Stimulated activated CD8-positive, alpha-beta memory T cell treated with anti-CD3 and anti-CD28 coated beads, Interleukin-15, amount 100 ng/mL, for 48 hours (primary cell): ENCODE results near the gene NUDT4.

Experiments used
- DNase-seq, 2 donors: peaks; one replicate each; pipeline ENCODE4 v3.0.0-alpha.2; 2020; ENCODE audit warnings: low read depth in 2 of 2

NUDT4 gene

DNA sequence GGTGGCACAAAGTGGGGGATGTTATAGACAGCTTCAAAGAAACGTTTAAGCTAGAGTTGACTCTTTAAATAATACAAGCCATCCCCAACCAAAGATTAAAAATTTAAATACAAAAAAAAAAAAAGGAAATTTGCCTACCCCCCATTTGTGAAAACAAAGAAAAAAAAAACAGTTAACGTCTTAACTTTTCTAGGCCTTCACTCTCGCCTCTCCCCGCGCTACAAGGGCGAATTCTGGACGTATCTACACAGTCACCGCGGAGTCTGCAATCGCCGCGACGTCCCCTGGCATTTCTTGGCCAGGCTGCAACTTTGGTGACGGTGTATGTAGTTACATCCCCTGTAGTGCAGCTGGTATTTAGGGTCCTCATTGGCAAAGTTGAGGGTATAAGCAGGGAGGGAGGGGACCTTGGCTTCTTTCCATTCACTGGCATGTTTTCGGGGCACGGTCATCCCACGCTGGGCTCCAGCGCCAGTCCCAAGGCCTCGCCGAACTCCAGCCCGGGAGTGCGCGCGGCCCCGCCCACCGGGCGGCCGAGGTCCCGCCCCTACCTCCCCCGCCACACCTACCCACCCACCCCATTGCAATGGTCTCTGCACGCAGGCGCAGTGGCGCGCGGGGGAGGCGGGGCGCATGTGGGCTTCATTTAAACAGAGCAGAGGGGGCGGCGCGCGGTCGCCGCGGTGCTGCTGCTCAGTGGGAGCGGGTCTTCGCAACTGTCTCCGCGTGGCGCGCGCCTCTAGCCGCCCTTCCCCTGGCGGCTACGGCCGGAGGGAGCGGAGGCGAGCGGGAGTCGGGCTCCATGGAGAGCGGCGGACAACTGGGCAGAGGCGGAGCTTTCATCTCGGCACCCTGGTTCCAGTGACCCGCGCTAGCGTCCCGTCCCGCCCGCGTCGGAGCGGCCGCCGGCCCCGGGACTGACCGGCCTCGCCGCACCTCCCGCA lies at the start of gene NUDT4:
NUDT4 (plus strand) TSS at position 674 of the 944 bp plus-strand sequence. CDS start 398 bp downstream, outside the sequence.
- DNase-seq: peak; percentile 95 to 96

DNA sequence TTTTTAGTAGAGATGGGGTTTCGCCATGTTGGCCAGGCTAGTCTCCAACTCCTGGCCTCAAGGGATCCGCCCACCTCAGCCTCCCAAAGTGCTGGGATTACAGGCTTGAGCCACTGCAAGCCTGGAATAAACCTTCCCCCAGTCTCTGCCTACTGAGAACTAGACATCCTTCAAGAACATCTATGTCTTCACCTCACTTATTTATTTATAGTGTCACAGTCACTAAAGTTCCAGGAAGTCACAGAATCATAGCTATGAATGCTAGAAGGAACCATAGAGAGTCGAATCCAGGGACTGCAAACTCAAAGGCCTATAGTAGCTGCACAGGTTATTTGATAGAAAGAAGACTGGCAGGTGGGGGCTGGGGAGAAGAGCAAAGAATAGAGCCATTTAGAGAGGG lies 44.7 kb upstream of the NUDT4 start:
- no peak for DNase-seq

DNA sequence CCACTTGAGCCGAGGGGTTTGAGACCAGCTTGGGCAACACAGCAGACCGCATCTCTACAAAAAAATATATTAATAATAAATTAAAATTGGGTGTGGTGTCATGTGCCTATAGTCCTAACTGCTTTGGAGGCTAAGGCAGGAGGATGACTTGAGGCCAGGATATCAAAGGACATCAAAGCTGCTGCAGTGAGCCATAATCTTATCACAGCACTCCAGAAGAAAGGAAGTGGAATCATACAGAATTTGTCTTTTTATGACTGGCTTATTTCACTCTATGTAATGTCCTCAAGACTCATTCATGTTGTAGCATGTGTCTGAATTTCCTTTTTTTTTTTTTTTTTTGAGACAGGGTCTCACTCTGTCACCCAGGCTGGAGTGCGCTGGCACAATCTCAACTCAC lies 43.9 kb upstream of the NUDT4 start:
- DNase-seq: no peak

DNA sequence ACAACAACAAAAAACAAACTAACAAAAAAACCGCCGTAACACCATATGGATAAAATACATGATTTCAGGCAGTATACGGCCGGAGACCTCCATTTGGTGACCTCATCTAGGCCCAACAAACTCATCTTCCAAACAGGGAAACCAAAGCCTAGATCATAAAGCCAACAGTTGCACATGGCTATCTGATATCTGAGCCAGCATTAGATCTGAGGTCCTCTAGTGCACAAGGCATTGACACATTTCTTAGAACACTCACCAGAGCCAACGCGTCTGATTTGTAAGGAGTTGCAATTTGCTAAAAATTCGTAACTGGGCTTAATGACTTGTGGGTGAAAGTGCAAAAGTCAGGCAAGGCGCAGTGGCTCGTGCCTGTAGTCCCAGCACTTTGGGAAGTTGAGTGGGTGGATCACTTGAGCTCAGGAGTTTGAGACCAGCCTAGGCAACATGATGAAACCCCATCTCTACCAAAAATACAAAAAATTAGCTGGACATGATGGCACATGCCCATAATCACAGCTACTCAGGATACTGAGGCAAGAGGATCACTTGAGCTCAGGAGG lies 42.0 kb upstream of the NUDT4 start:
- no peak for DNase-seq

DNA sequence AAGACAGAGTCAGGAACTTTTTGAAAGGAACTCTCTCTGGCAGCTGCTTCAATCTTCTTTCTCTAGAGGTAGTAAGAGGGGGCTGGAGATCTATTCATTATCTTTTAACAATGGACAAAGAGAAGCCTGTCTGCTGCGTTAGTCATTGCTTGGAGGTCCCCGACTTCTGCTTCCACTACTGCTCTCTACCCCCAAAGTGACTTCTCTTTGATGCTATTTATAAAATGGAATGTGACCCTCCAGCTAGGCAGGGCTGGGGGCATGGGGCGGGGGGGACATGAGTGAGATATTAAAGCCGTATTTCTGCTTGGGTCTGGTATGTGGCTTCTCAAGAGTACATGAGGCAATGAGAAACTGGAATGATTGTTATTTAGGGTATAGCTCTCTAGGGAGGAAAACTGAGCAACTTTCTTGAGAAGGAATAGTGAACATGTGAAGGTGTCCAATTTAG lies 41.4 kb upstream of the NUDT4 start:
- DNase-seq: no peak

DNA sequence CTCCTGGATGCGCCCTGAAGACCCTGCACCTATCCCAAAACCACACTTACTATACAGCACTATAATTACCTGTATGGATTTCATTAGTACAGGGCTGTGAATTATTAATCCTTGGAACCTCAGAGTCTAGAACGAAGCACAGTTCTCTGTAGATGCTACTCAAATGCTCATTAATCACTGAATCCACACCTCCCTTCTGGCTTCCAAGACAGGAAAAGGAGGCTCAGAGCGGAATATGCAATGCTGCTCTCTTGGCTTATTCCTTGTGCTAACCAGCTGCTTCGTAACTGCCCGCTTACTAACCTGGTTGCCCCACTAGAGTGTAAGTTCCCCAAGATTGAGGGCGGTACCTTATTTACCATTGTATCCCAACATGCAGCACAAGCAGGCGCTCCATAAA lies 39.1 kb upstream of the NUDT4 start:
- no peak for DNase-seq

DNA sequence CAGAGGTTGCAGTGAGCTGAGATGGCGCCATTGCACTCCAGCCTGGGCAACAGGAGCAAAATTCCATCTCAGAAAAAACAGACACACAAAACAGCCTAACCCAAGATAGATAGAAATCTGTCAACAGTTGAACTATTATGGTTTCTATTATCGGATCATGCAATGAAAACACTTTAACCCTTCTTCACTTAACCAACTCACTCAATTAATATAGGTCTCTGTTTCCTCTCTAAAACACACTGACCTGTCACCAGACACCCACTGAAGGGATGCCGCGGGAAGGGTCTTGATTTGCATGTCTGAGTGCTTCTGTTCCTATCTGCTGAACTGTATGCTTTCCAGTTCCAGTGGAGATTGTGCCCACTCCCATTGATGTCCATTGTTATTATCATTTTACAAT lies 38.0 kb upstream of the NUDT4 start:
- DNase-seq: no peak

DNA sequence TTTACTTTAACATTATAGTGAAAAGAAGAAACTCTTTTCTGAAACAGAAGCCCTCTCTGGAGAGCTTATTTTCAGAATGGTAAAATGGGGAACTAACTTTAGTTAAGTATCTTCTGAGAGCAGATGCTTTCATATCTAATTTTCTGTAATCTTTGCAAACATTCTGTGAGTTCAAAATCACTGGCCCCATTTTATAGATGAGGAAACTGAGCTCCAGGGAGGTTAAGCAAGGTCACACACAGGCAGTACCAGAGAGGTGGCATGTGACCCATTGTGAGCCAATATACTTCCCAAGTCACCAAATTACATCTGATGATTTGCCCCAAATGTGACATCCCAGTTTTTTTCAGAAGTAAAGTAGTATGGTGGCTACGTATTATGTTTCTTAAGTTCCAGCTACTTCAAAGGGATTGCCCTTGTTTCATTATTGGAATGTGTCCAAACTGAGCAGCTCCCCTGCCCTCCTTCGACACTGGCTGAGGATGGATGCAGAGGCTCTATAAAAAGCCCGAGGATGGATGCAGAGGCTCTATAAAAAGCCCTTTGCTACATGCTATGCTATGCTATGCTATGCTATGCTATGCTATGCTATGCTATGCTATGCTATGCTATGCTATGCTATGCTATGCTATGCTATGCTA lies 36.2 kb upstream of the NUDT4 start:
- no peak for DNase-seq

DNA sequence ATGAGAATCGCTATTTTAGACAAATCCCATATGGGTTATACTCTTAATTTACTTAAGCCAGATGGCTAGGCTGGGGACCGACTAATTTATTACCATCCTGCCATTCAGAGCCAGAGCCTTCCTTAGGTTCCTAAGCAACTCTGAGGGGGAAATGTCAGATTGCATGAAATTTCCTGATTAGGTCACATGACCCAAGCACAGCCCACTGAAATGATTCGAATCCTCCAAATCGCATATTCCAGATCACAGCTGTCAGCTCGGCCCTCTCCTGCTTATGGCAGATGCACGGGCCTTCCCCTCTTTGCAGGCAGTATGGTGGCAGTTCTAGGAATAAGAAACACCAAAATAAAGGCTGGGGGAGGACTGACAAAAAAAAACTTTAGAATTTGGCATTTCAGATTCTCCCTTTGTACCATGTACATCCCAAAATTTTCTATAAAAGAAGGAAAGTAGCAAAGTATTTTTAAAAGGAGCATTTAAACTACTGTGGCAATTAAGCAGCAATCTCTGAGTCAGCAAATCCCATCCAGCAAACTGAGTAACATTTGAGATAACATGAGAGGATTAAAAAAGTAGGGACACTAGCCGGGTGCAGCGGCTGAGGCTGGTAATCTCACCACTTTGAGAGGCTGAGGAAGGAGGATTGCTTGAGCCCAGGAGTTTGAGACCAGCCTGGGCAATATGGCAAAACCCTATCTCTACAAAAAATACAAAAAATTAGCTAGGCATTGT lies 30.5 kb upstream of the NUDT4 start:
- DNase-seq: no peak

DNA sequence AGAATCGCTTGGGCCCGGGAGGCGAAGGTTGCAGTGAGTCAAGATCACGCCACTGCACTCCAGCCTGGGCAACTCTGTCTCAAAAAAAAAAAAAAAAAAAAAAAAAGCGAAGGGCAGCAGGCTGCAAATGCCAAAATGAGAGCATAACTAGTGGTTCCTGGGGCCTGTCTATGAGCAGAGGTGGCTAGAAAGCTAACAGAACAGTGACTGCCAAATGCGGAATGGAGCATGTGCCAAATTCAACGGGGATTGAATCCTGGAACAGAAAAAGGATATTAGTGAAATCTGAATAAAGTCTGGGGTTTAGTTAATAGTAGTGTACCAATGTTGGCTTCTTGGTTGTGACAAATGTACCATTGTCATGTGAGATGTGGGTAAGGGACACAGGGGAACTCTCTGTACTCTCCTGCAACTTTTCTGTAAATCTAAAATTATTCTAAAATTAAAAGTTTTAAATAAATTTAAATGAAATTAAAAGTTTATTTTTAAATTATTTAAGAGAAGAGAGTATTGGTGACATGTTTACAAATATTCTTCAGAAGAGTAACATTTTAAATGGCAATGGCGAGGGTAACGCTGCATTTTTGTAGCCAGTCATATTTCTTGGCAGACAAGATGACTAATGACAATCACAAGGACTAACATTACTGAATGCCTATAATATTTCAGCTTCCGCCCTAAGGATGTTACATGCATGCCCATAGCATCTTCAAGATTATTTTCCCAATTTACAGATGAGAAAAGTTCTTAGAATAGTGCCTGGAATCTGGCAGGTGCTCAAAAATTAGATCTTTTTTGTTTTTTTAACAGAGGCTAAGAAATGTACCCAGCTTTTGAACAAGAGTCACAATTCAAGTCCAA lies 28.9 kb upstream of the NUDT4 start:
- no peak for DNase-seq

DNA sequence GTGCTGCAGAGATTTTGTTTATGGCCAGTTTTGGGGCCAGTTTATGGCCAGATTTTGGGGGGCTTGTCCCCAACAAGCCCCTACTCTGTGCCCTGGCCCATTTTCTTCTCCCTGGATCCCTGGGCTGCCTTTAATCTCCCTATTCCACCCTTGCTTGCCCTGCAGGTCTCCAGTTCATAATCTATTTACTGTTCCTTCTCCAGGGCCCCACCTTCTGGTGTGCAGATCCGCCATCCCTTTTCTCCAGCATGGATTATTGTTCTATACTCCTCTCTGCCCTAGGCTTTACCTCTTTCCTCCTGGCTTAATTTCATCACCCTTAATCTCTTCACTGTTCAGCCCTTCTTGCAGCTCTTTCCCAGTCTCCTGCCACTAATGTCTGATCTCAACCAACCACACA lies 26.0 kb upstream of the NUDT4 start:
- DNase-seq: no peak

DNA sequence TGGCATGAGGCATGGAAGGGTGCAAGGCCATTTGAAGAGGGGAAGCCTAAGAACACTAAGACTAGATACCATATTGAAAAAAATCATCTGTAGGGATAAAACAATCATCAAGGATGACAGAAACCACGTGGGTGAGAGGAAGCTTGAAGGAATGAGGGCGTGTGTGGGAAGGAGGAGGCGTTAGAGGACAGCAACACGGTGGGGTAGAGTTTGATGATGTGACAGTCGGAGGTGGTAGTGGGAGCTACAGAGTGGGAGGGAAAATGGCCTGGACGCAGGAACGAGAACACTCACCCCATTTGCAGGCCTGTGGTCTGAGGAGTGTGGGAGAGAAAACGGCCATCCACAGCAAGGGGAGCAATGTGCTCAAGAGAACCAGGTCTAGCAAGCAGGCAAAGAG lies 25.4 kb upstream of the NUDT4 start:
- DNase-seq: no peak

DNA sequence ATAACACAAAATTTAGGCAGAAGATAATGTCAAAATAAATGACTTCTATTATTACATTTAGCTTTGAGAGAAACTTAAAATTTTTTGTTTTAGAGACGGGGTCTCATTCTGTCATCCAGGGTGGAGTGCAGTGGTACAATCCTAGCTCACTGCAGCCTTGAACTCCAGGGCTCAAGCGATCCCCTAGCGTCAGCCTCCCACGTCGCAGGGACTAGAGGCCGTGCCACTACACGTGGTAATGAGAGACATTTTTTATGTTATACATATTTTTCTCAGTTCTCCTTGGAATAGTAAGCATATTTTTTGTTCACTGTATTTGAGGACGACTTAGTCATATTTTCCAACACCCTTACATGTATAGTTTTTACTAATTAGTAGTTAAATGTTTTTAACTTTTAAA lies 21.5 kb upstream of the NUDT4 start:
- no peak for DNase-seq

DNA sequence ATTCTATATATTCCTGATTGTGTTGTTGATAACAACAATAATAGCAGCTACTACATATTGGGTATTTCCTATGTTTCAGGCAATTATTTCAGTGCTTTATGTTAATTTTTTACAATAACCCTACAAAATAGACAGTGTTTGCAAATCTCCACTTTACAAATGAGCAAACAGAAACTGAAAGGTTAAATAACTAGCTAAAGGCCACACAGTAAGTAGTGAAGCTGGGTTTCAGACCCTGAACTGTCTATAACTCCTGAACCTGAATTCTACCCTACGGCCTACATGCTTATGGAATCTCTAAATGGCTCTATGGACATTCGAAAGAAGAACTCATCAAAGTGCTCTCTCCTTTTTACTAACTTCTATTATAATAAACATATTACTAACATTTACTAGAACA lies 19.7 kb upstream of the NUDT4 start:
- DNase-seq: no peak

DNA sequence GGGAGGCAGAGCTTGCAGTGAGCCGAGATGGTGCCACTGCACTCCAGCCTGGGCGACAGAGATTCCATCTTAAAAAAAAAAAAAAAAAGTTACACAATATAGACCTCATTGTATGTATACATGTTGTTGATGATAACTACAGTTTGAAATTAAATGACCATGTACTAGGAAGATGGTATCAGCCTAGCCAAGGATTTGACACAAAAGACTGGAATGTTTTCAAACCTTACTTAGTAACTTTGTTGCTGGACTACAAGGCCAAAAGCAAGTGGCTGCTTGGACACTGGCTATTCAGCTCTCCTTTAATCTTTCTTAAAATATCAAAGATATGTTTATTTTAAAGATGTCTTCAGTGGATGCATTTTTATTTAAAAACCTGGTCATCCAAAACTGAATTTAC lies 18.9 kb upstream of the NUDT4 start:
- DNase-seq: no peak

DNA sequence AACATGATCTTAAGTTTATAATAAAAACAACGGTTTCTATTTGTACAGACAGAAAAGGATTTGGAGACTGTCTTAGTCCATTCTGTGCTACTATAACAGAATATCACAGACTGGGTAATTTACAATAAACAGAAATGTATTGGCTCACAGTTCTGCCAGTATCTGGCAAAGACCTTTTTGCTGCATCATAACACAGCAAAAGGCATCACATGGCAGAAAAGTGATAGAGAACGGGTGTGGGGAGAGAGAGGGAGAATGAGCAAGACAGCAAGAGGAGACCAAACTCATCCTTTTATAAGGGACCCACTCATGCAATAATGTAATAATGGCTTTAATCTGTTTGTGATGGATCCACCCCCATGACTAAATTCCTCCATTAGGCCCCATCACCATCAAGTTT lies 17.0 kb upstream of the NUDT4 start:
- DNase-seq: no peak

DNA sequence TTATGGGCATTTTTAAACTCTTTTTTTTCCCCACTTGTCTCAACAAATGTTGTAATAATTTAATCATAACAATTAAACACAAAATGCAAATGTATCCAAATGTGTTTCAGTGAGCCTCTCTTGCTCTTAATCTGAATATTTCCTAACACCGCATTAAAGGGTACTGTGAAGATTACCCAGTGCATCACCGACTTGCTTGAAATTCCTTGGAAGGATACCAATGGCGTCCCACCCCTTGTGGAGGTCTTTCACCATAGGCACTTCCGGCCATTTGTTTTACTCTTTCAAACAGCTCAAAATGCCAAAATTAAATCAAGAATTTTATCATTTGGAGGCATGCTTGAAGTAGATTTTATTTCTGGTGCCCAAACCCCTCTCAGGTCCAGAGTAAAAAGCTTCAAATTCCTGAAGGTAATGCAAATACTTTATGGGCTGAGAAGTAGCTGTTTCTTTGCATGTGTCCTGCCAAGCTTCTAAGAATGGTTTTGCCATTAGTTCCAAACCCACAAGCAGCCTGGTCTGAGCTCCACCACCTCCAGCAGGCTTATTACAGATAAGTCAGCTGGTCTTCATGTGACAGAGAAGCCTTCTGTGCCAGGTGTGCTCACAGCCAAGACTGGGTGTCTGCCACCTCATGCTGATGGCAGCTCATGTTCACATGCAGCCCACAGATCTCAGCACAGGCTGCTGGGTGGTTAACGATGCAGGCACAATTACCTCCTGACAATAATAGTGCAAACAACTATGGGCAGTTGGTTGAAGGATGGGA lies 16.4 kb upstream of the NUDT4 start:
- DNase-seq: no peak

DNA sequence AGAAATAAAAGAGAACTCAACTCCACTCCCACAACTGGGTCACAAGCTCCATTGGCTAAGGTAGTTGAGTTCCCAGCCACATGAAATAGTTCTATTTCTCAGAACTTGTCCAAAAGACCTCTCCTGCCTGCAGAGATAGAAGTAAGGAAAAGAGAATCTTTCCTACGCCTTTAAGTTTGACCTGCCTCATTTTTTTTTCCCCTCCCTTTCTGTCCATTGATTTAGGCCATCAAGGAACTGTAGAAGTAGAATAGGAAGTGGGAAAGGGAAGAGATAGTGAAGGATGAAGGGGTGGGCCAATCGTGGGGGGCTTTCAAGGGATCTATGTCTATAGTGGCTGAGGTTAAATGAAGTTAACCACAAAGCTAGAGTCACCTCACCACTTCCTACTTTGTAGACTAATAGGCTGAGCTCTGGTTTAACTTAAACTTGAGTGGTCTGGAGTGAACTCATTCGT lies 13.9 kb upstream of the NUDT4 start:
- no peak for DNase-seq

DNA sequence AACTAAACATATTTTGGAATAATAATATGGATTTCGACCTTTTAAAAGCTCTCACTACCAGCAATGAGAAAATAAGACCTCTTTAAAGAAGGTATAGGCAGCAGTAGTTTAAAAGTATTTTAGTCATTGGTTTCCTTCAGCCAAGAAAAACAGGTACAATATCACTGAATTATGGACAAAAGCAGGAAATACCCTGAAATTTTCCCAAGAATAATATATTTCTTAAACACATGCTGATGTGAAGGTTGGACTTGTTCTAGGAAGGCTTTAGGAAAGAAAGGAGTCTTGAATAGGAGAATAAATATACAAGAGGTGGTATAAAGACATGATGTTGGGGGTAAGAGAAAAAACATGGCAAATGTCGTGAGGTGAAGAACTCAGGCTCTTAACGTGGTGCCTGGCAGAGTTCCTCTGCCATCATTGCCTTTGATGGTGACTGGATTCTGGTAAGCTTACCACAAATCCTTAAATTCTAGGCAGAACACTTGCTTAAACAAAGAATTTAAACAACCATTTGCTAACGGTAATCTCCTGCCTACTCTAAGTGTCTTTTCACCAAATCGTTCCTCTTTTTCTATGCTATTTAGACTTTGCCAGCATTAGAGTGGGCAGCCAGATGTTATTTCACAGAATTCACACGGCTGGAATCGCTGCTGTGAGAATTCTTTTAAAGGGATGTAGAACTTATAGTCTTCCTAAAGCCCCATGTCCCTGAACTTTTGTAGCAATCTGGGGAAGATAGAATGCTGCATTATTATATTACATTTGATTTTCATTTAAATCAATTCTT lies 11.9 kb upstream of the NUDT4 start:
- no peak for DNase-seq

DNA sequence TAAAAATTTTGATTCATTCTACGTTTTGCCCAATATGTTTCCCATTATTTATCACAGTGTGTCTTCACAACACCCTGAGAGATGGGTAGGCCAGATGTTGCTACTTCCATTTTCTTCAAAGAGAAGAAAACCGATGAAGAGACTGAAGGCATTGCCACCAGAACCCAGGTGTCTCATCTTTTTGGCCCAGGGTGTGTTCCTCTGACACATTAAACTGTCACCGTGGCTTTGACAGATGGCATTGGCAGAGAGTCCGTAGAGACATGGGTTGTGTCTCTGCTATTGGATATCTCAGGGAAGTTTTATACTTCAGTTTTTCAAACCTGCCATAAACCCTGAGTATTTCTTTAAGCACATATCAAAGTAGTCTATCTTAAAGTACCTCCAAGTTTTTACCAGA lies 11.3 kb upstream of the NUDT4 start:
- no peak for DNase-seq
